ENCODE data around the gene IGSF21. TPM values are rescaled to one million over a fixed set of nuclear protein-coding genes. Genes with fewer than 3 reads are reported as not detected.
A peak's percentile ranks its signal among the peaks of the same experiment; 100 is the strongest.

IGSF21 gene
- total RNA-seq, 2 donors from 2014 or later: 4.6 to 8.5 TPM

GRCh38 chr1:18108299-18109057, 880 bp downstream of the IGSF21 start:
- no peak for DNase-seq (ENCODE audit: low spot score)
- 3% methylated on average over 26 of the region's 26 CpGs for WGBS
- H3K27me3 ChIP-seq (replicated peaks; ENCODE audit: insufficient read depth): peaks cover 26% of the 10 kb centered on the region
- no peaks in the 10 kb centered on the region for H3K9me3 ChIP-seq
- H3K36me3 ChIP-seq: no peaks in the 10 kb centered on the region
- no peak overlapping the region for H3K27ac ChIP-seq
- H3K4me3 ChIP-seq: peak overlapping the region; percentile 9 to 28
- H3K4me1 ChIP-seq (replicated peaks): peaks cover 9% of the 10 kb centered on the region
- intact Hi-C loops (cut with DNase I): loop anchor here (10.0 kb wide), 2 partner anchors 444 to 614 kb away; no protein-coding TSS in a partner anchor
- TF ChIP-seq, protein P1, sequence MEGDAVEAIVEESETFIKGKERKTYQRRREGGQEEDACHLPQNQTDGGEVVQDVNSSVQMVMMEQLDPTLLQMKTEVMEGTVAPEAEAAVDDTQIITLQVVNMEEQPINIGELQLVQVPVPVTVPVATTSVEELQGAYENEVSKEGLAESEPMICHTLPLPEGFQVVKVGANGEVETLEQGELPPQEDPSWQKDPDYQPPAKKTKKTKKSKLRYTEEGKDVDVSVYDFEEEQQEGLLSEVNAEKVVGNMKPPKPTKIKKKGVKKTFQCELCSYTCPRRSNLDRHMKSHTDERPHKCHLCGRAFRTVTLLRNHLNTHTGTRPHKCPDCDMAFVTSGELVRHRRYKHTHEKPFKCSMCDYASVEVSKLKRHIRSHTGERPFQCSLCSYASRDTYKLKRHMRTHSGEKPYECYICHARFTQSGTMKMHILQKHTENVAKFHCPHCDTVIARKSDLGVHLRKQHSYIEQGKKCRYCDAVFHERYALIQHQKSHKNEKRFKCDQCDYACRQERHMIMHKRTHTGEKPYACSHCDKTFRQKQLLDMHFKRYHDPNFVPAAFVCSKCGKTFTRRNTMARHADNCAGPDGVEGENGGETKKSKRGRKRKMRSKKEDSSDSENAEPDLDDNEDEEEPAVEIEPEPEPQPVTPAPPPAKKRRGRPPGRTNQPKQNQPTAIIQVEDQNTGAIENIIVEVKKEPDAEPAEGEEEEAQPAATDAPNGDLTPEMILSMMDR (IDR thresholded peaks at IDR 0.05): no peak
- TF ChIP-seq POLR2AphosphoS5 (IDR thresholded peaks at IDR 0.05): no peak

DNA sequence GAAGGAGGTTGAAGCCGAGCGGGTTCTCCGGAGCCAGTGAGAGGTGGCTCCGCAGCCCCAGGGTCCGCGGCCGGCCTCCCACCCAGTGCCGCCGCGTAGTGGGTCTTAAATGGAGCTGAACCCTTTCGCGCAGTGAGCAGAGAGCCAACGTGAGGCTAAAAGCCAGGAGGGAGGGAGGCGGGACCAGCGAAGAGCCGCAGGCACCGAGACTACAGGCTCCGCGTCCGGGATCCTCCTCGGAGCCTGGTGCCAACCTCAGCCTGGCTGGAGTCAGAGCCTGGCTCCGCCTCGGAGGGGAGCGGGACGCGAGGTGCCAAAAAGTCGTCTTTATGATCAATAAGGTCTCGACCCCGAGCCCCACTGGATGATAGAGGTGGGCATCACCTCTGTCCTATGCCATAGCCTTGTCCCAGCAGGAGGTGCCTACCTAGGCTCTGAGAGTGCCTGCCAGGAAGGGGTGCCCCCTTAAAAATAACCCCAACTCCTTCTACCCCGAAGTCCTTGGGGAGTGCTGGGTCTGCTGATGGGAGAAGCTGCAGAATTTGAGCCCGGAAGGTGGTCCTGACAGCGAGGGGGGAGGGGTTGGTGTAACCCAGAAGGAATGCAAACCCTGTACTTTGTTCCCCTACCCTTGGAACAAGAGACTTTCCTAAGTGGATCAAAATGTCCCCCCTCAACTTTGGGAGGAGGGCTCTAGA, 1.6 kb downstream of the IGSF21 start:
- Histone ChIP-seq H3K4me3 (no peak overlapping the region), H3K9me3 (no peaks in the 10 kb centered on the region), H3K27ac (no peak overlapping the region), H3K27me3 (replicated peaks; ENCODE audit: insufficient read depth) (peaks cover 26% of the 10 kb centered on the region), H3K4me1 (replicated peaks) (peaks cover 9% of the 10 kb centered on the region), H3K36me3 (no peaks in the 10 kb centered on the region)
- TF ChIP-seq, protein P1 (IDR thresholded peaks at IDR 0.05): no peak
- no peak for TF ChIP-seq POLR2A (IDR thresholded peaks at IDR 0.05)
- no peak for TF ChIP-seq POLR2AphosphoS5 (IDR thresholded peaks at IDR 0.05)
- intact Hi-C loops (cut with DNase I): loop anchor here (10.0 kb wide), 2 partner anchors 444 to 614 kb away; no protein-coding TSS in a partner anchor
- DNase-seq (ENCODE audit: low spot score): peak; percentile 14
- WGBS: 2% methylated on average over 28 of the region's 32 CpGs

DNA sequence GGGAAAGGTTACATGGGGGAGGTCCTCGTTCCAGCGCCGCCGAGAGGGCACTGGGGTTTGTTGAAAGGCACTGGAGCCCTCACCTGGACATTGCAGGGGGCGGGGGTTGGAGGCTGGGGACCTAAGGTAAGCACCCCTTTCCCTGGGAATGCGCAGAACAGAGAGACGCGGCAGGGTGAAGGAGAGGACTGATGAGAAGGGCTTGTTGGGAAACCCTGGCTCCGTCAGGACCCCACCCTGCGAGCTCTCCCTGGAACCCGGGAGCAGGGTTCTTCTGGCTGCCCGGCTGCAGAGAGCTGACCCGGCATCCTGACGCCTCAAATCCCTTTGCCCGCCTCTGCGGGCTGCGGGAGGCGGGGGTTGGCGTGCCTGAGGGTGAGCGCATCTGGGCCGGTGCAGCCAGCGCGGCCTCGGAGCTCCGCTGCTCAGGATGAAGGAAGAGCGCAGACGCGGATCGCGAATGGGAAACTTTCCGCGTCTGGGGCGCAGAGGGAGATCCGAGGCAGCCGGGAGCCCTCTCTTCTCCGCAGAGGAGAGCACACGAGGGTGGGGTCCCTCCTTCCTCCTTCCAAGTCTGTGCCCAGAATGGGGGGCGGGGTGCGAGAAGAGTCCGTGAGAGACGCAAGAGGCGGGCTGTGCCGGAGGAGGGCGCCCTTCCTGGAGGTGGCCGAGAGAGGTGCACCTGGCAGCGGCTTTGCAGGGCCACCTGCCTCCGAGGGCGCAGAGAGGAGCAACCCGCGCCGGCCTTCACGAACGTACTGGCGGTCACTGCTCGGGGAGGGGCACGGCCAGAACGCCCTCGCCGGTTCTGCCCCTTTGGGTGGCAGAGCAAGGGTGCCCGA, 2.4 kb downstream of the IGSF21 start:
- H3K4me3 ChIP-seq: peak overlapping the region in 1 of 2 donors; percentile 11
- TF ChIP-seq POLR2A (IDR thresholded peaks at IDR 0.05): no peak
- TF ChIP-seq, protein P1 (IDR thresholded peaks at IDR 0.05): peak in 3 of 4 experiments; percentile 10 to 35 (median 14)
- peak; percentile 28 for DNase-seq (ENCODE audit: low spot score)
- intact Hi-C loops (cut with DNase I): loop anchor here (10.0 kb wide), 2 partner anchors 445 to 615 kb away; no protein-coding TSS in a partner anchor
- no peaks in the 10 kb centered on the region for H3K9me3 ChIP-seq
- H3K27me3 ChIP-seq (replicated peaks; ENCODE audit: insufficient read depth): peaks cover 22% of the 10 kb centered on the region
- H3K4me1 ChIP-seq (replicated peaks): peaks cover 9% of the 10 kb centered on the region
- H3K27ac ChIP-seq: no peak overlapping the region
- 1% methylated on average over 59 of the region's 60 CpGs for WGBS
- H3K36me3 ChIP-seq: no peaks in the 10 kb centered on the region

GRCh38 chr1:18110598-18110939, 3.0 kb downstream of the IGSF21 start:
- no peak for DNase-seq (ENCODE audit: low spot score)
- H3K27ac ChIP-seq: no peak overlapping the region
- H3K36me3 ChIP-seq: no peaks in the 10 kb centered on the region
- no peak for TF ChIP-seq POLR2A (IDR thresholded peaks at IDR 0.05)
- TF ChIP-seq POLR2AphosphoS5 (IDR thresholded peaks at IDR 0.05): no peak
- TF ChIP-seq, protein P1 (IDR thresholded peaks at IDR 0.05): no peak
- H3K4me1 ChIP-seq (replicated peaks): peaks cover 9% of the 10 kb centered on the region
- no peaks in the 10 kb centered on the region for H3K9me3 ChIP-seq
- intact Hi-C loops (cut with DNase I): no loop called here
- 2% methylated on average over 15 of the region's 17 CpGs for WGBS
- H3K4me3 ChIP-seq: no peak overlapping the region
- H3K27me3 ChIP-seq (replicated peaks; ENCODE audit: insufficient read depth): peaks cover 22% of the 10 kb centered on the region

All from prostate gland (tissue), 2 donors.